Ovary (tissue), 9 donors: ENCODE data around the gene KCNG2. TPM values are rescaled to one million over a fixed set of nuclear protein-coding genes. Genes with fewer than 3 reads are reported as not detected.

Experiments used
- DNase-seq, 5 donors: peaks; one replicate each; pipeline ENCODE4 v3.0.0-alpha.2; 2019 to 2020
- H3K27ac ChIP-seq, 2 donors: fragments of 200-600 bp; one replicate each; pipeline versions ENCODE4 v1.5.1 to v1.8.0; 2019 to 2022
- H3K27me3 ChIP-seq: fragments of 200-600 bp; one replicate; pipeline ENCODE4 v1.8.0; 2022
- H3K36me3 ChIP-seq: fragments of 200-600 bp; sonication (generic); one replicate; pipeline ENCODE4 v1.5.1; 2019
- H3K4me1 ChIP-seq: one replicate; pipeline ENCODE4 v1.8.1; 2013; ENCODE audit warnings: mild to moderate bottlenecking, moderate library complexity; ENCODE audit not compliant: insufficient read depth
- H3K4me3 ChIP-seq: fragments of 200-600 bp; sonication (generic); one replicate; pipeline ENCODE4 v1.5.1; 2017
- H3K9me3 ChIP-seq, 2 donors: fragments of 200-600 bp in 1 of 2; sonication (generic) in 1 of 2; one replicate each; pipeline versions ENCODE4 v1.5.1 to v1.8.1; 2013 to 2019; ENCODE audit warnings: mild to moderate bottlenecking in 1 of 2, moderate library complexity in 1 of 2
- CTCF ChIP-seq, 3 donors: fragments of 450-650 bp in 2 of 3; fragments of 200-600 bp in 1 of 3; IDR thresholded peaks; one replicate each; pipeline versions ENCODE4 v1.5.1 to v1.8.0; 2016 to 2022; ENCODE audit warnings: antibody characterized with exemption in 3 of 3, mild to moderate bottlenecking in 1 of 3
- EP300 ChIP-seq: sonication (generic); formaldehyde crosslinking; IDR thresholded peaks from one replicate; pipeline ENCODE4 v1.6.1; 2017; ENCODE audit warnings: antibody characterized with exemption
- POLR2A ChIP-seq: fragments of 450-650 bp; IDR thresholded peaks from one replicate; pipeline ENCODE4 v1.6.1; 2017; ENCODE audit warnings: antibody characterized with exemption, mild to moderate bottlenecking, moderate library complexity
- WGBS, 3 donors: extraction: QIAGEN DNeasy Blood & Tissue Kit in 1 of 3; methylation state at CpG; one replicate each; pipeline versions ENCODE4 v1.1.5 to v1.1.7; 2013 to 2017; 5-methylcytosine and 5-hydroxymethylcytosine counted together
- intact Hi-C, 4 donors: fragments of 100-400 bp; cut with DNase I; formaldehyde crosslinking; loops; one replicate each; pipeline versions ENCODE4 v1.11.0 to v1.15.1; 2022 to 2023
- polyA plus RNA-seq, 2 donors: library from polyadenylated mRNA; stranded (reverse); fragments of 200-250 nt in 1 of 2; fragments of 350-450 nt in 1 of 2; fragmentation: Illumina TruSeq in 1 of 2; extraction: RNeasy Lipid Tissue Mini Kit (QIAGEN cat#74804) in 1 of 2; gene quantifications; one replicate each; pipeline ENCODE4 v1.2.3, GENCODE V29; 2013 to 2014
- total RNA-seq, 7 donors: library from RNA; depleted of rRNA in 2 of 7; stranded (reverse); fragments of >200 nt in 2 of 7; fragmentation: NEBNext Ultra II Directional in 3 of 7; extraction: Animal tissue kit (Norgen Biotek cat#: 25700) in 3 of 7; gene quantifications; one replicate each; pipeline versions ENCODE4 v1.1.0 to v1.2.4, GENCODE V29; 2016 to 2023
- donor health status: DM: no; HTN: no; CAD: no; lungs with moderate emphysema.
- donor health status: DM: no; HTN: no; CAD: no.
- donor health status: Bipolar disorder and iron deficiency.
- donor health status: DM: yes; HTN: yes; CAD: no.
- donor health status: DM: no; HTN: no; CAD: no.
- donor health status: DM: yes; HTN: yes; CAD: no.

Gene KCNG2
- total and polyA plus RNA-seq, 9 donors: 0.10 to 0.80 (median 0.21) TPM; not detected in 3

- no peaks in the 10 kb centered on the region for H3K4me1 ChIP-seq
- TF ChIP-seq EP300: no peak
- no peak for TF ChIP-seq POLR2A
- TF ChIP-seq CTCF (IDR thresholded peaks at IDR 0.05): no peak
- no peaks in the 10 kb centered on the region for H3K36me3 ChIP-seq
- DNase-seq: no peak
- 30 to 38% (median 31%) methylated on average over 7 of the region's 7 CpGs for WGBS, 3 donors
- no peaks in the 10 kb centered on the region for H3K27me3 ChIP-seq
- intact Hi-C loops: no loop called here
- no peak overlapping the region for H3K4me3 ChIP-seq
- no peaks in the 10 kb centered on the region for H3K9me3 ChIP-seq
- no peak overlapping the region for H3K27ac ChIP-seq
These were observed 1.7 kb upstream of the KCNG2 start for GRCh38 chr18:79796016-79796415.

- Histone ChIP-seq H3K27ac (no peak overlapping the region), H3K9me3 (no peaks in the 10 kb centered on the region), H3K36me3 (no peaks in the 10 kb centered on the region), H3K4me3 (no peak overlapping the region), H3K27me3 (no peaks in the 10 kb centered on the region), H3K4me1 (no peaks in the 10 kb centered on the region)
- WGBS, 3 donors: 9 to 14% (median 9%) methylated on average over 21 of the region's 21 CpGs
- no peak for DNase-seq
- no peak for TF ChIP-seq CTCF (IDR thresholded peaks at IDR 0.05)
- TF ChIP-seq EP300: no peak
- TF ChIP-seq POLR2A: no peak
- intact Hi-C loops: no loop called here
These were observed 970 bp upstream of the KCNG2 start for GRCh38 chr18:79796531-79797405.

- DNase-seq: no peak
These were observed 734 bp downstream of the KCNG2 start for GRCh38 chr18:79798346-79798998.

GRCh38 chr18:79798999-79799370, 1.2 kb downstream of the KCNG2 start:
- WGBS, 3 donors: 0 to 2% (median 1%) methylated on average over 14 of the region's 14 CpGs
- DNase-seq: no peak

More at GRCh38 chr18:79798346-79798998, 734 bp downstream of the KCNG2 start:
- TF ChIP-seq EP300: no peak
- no peak for TF ChIP-seq POLR2A
- TF ChIP-seq CTCF (IDR thresholded peaks at IDR 0.05): no peak
- Histone ChIP-seq H3K4me3 (no peak overlapping the region), H3K4me1 (no peaks in the 10 kb centered on the region), H3K9me3 (no peaks in the 10 kb centered on the region), H3K36me3 (no peaks in the 10 kb centered on the region), H3K27ac (no peak overlapping the region), H3K27me3 (no peaks in the 10 kb centered on the region)
- 0 to 2% (median 1%) methylated on average over 56 to 78 of the region's 78 CpGs for WGBS, 3 donors
- intact Hi-C loops: no loop called here

More at GRCh38 chr18:79798999-79799370, 1.2 kb downstream of the KCNG2 start:
- Histone ChIP-seq H3K4me3 (no peak overlapping the region), H3K4me1 (no peaks in the 10 kb centered on the region), H3K9me3 (no peaks in the 10 kb centered on the region), H3K27me3 (no peaks in the 10 kb centered on the region), H3K36me3 (no peaks in the 10 kb centered on the region), H3K27ac (no peak overlapping the region)
- TF ChIP-seq POLR2A (no peak), CTCF (IDR thresholded peaks at IDR 0.05) (no peak)
- intact Hi-C loops: no loop called here
